HG03066 (cell line): ENCODE measurements around the gene CPM.
"Not testable (repeated sequence)": the region's sequence is repeated elsewhere in the genome, so short reads cannot be mapped to it uniquely, and the experiment has no call there.

Experiments used
- ATAC-seq: cut with Tn5 transposase; IDR thresholded peaks from one replicate; pipeline ENCODE4 v1.9.1; 2021; ENCODE audit warnings: low read depth; ENCODE audit not compliant: unreplicated experiment

CPM gene

GRCh38 chr12:68833508-68833907, 99.5 kb downstream of the CPM start:
- ATAC-seq = no peak

- ATAC-seq = no peak
These were observed 100.5 kb downstream of the CPM start for GRCh38 chr12:68832504-68832867.

- ATAC-seq = no peak
These were observed 101.0 kb downstream of the CPM start for GRCh38 chr12:68831751-68832503.

DNA sequence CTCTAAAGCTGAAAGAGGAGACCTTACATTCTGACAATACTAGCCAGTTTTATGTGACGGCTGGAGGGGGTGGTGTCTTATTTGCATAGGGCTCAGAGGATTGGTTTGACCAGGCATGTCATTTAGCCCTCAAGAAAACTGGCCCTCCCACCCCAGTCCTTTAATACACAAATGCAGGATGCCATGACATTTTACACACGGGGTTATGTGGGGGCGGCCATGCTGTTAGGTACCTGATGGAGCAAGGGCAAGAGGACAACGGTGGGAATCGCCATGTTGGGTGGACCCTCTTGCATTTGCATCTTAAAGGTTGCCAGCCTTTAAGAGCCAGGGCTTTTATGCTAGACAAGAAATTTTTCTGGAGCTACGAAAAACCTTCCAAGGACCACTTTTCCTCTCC, 101.7 kb downstream of the CPM start:
- no peak for ATAC-seq

DNA sequence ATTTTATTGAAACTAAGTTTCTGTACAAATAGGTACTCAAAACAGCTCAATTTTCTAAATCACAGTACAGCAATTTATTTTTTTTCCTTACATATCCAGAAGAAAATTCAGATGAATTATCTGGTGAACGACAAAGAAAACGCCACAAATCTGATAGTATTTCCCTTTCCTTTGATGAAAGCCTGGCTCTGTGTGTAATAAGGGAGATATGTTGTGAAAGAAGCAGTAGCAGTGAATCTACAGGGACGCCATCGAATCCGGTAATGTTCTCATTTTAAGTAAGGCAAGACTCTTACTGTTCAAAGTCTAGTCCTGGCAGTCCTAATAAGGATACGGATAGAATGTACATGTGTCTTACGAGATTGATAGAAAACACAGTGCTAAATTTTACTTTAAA, 104.3 kb downstream of the CPM start:
- no peak for ATAC-seq

DNA sequence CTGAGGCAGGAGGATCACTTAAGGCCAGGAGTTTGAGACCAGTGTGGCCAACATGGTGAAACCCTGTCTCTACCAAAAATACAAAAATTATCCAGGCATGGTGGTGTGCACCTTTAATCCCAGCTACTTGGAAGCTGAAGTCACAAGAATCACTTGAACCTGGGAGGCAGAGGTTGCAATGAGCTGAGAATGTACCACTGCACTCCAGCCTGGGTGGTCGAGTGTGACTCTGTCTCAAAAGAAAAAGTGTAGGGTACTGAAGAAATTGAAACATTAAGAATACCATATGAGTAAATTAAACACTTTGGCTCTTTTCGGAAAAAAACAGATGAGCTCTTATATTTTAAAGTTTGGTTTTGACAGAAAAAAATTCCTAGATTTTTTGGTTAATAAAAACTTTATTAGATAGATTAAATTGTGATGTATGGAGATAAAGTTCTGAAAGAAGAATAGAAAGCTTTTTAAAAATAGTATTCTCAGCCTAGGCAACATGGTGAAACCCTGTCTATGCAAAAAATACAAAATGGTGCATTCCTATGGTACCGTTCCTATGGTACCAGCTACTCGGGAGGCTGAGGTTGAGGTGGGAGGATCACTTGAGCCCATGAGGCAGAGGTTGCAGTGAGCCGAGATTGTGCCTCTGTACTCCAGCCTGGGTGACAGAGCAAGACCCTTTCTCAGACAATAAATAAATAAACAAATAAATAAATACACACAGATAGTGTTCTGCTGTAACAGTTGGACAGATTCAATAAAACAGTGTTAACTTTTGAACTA, 104.9 kb downstream of the CPM start:
- no peak for ATAC-seq

GRCh38 chr12:68825569-68826217, 107.3 kb downstream of the CPM start:
- no peak for ATAC-seq

- no peak for ATAC-seq
These were observed 108.2 kb downstream of the CPM start for GRCh38 chr12:68824597-68825250.

GRCh38 chr12:68824131-68824530, 108.8 kb downstream of the CPM start:
- no peak for ATAC-seq

DNA sequence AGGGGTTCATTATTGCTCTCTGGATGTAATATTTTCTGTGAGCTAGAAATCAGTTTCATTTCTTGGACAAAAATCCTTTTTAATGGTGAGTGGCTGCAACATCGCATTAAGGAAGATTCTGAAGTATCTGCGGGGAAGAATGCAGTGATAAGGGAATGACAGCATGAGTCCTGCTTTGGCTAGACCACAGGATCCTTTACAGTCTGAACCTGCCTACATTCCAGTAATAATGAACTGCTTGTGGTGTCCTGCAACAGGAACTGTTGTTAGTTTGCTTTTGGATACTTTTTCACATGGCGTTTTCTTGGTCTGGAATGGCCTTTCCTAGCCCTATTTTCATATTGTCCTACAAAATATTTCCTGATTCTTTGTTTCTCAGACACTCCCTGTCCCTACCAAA, 109.3 kb downstream of the CPM start:
- no peak for ATAC-seq

GRCh38 chr12:68821357-68822188, 111.4 kb downstream of the CPM start:
- ATAC-seq = no peak

DNA sequence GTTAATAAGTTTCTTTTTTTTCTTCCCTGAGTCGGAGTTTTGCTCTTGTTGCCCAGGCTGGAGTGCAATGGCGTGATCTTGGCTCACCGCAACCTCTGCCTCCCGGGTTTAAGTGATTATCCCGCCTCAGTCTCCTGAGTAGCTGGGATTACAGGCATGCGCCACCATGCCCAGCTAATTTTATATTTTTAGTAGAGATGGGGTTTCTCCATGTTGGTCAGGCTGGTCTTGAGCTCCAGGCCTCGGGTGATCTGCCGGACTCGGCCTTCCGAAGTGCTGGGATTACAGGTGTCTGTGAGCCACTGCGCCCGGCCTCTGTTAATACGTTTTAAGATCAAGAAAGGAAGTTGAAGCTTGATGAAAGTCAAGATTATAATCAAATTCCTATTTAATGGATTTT, 113.5 kb downstream of the CPM start:
- ATAC-seq = not testable (repeated sequence)

DNA sequence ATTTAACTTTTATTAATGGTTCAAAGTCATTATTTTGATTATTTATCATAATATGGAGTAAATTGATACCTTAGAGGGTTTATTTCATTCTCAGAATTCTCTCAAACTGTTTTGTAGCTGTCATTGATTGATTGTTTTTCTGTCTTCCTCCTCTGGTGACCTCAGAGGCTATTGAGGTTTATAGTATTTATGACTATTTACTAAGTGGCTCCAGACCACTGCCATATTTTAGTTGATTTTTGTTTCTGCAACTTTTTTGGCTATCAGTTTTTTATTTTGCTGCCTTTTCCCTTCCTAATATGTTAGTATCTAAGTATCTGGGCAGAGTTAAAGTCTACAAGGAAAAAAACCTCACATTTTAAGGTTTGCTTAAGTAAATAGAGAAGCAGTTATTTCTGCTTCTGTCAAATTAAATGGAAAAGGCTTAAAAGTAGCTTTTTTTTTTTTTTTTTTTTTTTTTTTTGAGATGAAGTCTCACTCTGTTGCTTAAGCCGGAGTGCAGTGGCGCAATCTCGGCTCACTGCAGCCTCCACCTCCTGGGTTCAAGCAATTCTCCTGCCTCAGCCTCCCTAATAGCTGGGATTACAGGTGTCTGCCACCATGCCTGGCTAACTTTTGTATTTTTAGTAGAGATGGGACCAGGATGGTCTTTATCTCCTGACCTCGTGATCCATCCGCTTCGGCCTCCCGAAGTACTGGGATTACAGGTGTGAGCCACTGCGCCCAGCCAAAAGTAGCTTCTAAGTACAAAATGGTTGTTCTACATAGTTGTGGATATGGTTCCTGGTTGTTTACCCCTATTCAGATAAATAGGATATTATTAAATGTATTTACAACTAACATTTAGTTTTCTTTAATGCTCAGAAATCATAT, 116.8 kb downstream of the CPM start:
- no peak for ATAC-seq

GRCh38 chr12:68815232-68815927, 117.6 kb downstream of the CPM start:
- no peak for ATAC-seq

DNA sequence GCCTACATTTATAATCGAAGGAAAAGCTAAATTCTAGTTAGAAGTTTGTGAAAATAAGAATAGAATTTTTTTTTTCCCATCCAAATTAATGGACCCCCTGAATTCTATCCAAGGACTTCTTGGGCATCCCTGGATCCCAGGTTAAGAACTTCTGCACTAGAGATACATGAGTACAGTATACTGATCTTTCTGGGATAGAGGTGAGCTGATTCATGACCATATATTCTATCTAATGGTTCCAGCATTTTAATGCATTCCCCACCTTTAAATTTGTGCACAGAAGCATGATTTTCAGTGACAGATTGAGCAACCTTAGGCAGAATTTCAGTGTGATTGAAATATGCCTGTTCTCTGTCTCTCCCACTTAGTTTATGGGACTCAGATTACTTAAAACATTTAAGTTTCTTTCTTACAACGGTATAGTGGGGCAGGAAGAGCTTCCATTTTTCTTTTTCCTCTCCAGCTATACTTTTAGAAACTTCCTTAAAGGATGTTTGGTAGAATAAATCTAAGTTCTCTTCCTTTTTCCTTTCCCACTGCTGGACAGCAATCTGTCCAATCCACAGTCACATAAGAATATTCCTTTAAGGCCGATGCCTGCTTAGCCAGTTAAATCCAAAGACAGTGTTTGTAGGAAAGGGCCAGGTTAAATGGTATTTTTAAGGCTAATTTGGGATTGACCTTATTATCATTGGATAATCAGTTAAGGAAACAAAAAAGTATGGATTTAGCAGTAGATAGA, 118.3 kb downstream of the CPM start:
- ATAC-seq = no peak

DNA sequence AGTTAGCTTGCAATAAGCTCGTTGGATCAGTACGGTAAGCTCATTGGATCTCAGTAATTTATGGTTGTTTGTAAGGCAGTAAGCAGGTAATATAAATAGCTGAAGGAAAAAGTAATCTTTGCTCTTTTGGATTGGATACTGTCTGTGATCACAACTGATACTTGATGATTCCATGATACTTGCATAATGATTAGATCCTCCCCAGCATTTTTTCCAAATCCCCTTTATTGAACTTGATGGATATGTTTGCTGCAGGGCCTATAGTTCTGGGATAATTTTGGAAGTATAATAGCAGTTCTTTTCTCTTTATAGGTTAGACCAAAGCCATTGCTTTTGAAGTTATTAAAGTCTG, 119.8 kb downstream of the CPM start:
- ATAC-seq = no peak

- ATAC-seq = no peak
These were observed 120.3 kb downstream of the CPM start for GRCh38 chr12:68812553-68813241.

- not testable (repeated sequence) for ATAC-seq
These were observed 121.4 kb downstream of the CPM start for GRCh38 chr12:68811573-68811972.
